K562 (cell line): ENCODE measurements around the gene KIAA0513. TPM values are rescaled to one million over a fixed set of nuclear protein-coding genes. Genes with fewer than 3 reads are reported as not detected.
A peak's percentile ranks its signal among the peaks of the same experiment; 100 is the strongest.

Source experiments
- ATAC-seq: fragments of 200-7000 bp; cut with Tn5 transposase; 3 replicates; pipeline ENCODE4 v1.9.1; 2020; ENCODE audit warnings: moderate library complexity
- BruUV-seq: library from RNA; stranded (reverse); fragments of 400-500 nt; replicated peaks from 2 replicates; lab custom pipeline; 2021; lab: Mats Ljungman, UMichigan
- CTCF ChIA-PET: fragments of 300-600 bp; formaldehyde crosslinking; extraction: SDS; loops from one replicate; lab custom pipeline; 2021; ENCODE audit warnings: low intra/inter-chr PET ratio; lab: Yijun Ruan, JAX
- POLR2A ChIA-PET: fragments of 300-600, 350-650 bp; sonication (Branson Sonifier 250); formaldehyde crosslinking; extraction: SDS; loops from one replicate; lab custom pipeline; 2021; ENCODE audit warnings: antibody characterized with exemption, inconsistent platforms; lab: Yijun Ruan, JAX
- DNase-seq, 4 experiments: peaks; one replicate each; pipeline versions ENCODE4 v3.0.0 to v3.0.0-alpha.2; 2011 to 2018; ENCODE audit warnings: low spot score in 3 of 4, mixed read lengths in 3 of 4; ENCODE audit errors: extremely low read depth in 1 of 4
- FAIRE-seq: peaks from 2 replicates; lab custom pipeline; 2011; peaks lifted over from hg19 to GRCh38; lab: Jason Lieb, UNC
- H2AFZ ChIP-seq: 2 replicates; pipeline ENCODE4 v1.6.0; 2011; ENCODE audit warnings: low read depth, low read length, control low read depth, inconsistent platforms
- H3K27ac ChIP-seq: fragments of 200-600 bp; 3 replicates; pipeline ENCODE4 v1.8.0; 2011; ENCODE audit warnings: low read depth, mild to moderate bottlenecking, control low read depth, inconsistent platforms, low read length, moderate library complexity, mixed read lengths; ENCODE audit errors: extremely low read depth
- H3K27me3 ChIP-seq, 2 experiments: fragments of 300-600 bp in 1 of 2; 2 replicates in 1 of 2; 3 replicates in 1 of 2; pipeline versions ENCODE4 v1.6.0 to v1.8.0; 2011; ENCODE audit warnings: inconsistent platforms in 2 of 2, low read length in 2 of 2, mild to moderate bottlenecking in 1 of 2, mixed read lengths in 1 of 2, moderate library complexity in 1 of 2; ENCODE audit not compliant: control insufficient read depth in 2 of 2, insufficient read depth in 2 of 2
- H3K36me3 ChIP-seq: fragments of 300-600 bp; 3 replicates; pipeline ENCODE4 v1.8.0; 2011; ENCODE audit warnings: mild to moderate bottlenecking, low read length, inconsistent platforms; ENCODE audit not compliant: control insufficient read depth, insufficient read depth
- H3K4me1 ChIP-seq, 2 experiments: fragments of 200-600 bp in 1 of 2; replicated peaks in 1 of 2; 2 replicates in 1 of 2; 3 replicates in 1 of 2; pipeline versions ENCODE4 v1.5.1 to v1.8.0; 2011; ENCODE audit warnings: inconsistent platforms in 2 of 2, low read length in 2 of 2, mild to moderate bottlenecking in 1 of 2, mixed read lengths in 1 of 2, moderate library complexity in 1 of 2; ENCODE audit not compliant: control insufficient read depth in 2 of 2, insufficient read depth in 2 of 2
- H3K4me2 ChIP-seq: 2 replicates; pipeline ENCODE4 v1.6.1; 2011; ENCODE audit warnings: low read length, control low read depth, inconsistent platforms, mixed read lengths; ENCODE audit not compliant: insufficient read depth
- H3K4me3 ChIP-seq: fragments of 200-600 bp; sonication (generic), shearing (Covaris generic); 2 replicates; pipeline ENCODE4 v1.5.1; 2016; ENCODE audit warnings: control low read depth, inconsistent platforms
- H3K79me2 ChIP-seq: fragments of 200-600 bp; 3 replicates; pipeline ENCODE4 v1.8.0; 2011; ENCODE audit warnings: low read length, inconsistent platforms; ENCODE audit not compliant: control insufficient read depth, insufficient read depth
- H3K9ac ChIP-seq, 2 experiments: 2 replicates each; pipeline versions ENCODE4 v1.6.0 to v1.6.1; 2011; ENCODE audit warnings: low read depth in 2 of 2, low read length in 2 of 2, control low read depth in 1 of 2, inconsistent platforms in 1 of 2, mild to moderate bottlenecking in 1 of 2, mixed read lengths in 1 of 2; ENCODE audit not compliant: insufficient read depth in 1 of 2
- H3K9me1 ChIP-seq: one replicate; pipeline ENCODE4 v1.6.0; 2011; ENCODE audit warnings: inconsistent platforms, mild to moderate bottlenecking, low read length, moderate library complexity; ENCODE audit not compliant: control insufficient read depth, insufficient read depth
- H3K9me3 ChIP-seq: replicated peaks from 2 replicates; pipeline ENCODE4 v1.5.1; 2011; ENCODE audit warnings: low read depth, low read length, inconsistent platforms; ENCODE audit not compliant: control insufficient read depth, insufficient read depth
- H4K20me1 ChIP-seq: replicated peaks from 2 replicates; pipeline ENCODE4 v1.6.1; 2011; ENCODE audit warnings: low read length, inconsistent platforms, mixed read lengths; ENCODE audit not compliant: control insufficient read depth, insufficient read depth
- CC2D1A ChIP-seq: fragments of 450-650 bp; IDR thresholded peaks from 2 replicates; pipeline ENCODE4 v1.6.1; 2017; ENCODE audit warnings: mild to moderate bottlenecking
- CREB3 ChIP-seq: fragments of 450-650 bp; conservative IDR thresholded peaks from 2 replicates; pipeline ENCODE4 v1.6.1; 2016; ENCODE audit warnings: missing genetic modification characterization, low read depth, mild to moderate bottlenecking, missing compliant biosample characterization, moderate library complexity
- HBP1 ChIP-seq: fragments of 450-650 bp; formaldehyde crosslinking; IDR thresholded peaks from 2 replicates; pipeline ENCODE4 v1.4.0; 2022; ENCODE audit warnings: missing genetic modification characterization
- HDAC1 ChIP-seq, 2 experiments: fragments of 450-650 bp; IDR thresholded peaks; 2 replicates each; pipeline ENCODE4 v1.6.1; 2016 to 2017; ENCODE audit warnings: inconsistent platforms in 1 of 2, mild to moderate bottlenecking in 1 of 2, moderate library complexity in 1 of 2
- MCM5 ChIP-seq: fragments of 450-650 bp; IDR thresholded peaks from 2 replicates; pipeline ENCODE4 v1.6.1; 2016; ENCODE audit warnings: low read depth
- NCOR1 ChIP-seq: fragments of 450-650 bp; IDR thresholded peaks from 2 replicates; pipeline ENCODE4 v1.6.1; 2016; ENCODE audit warnings: mild to moderate bottlenecking, moderate library complexity
- NR4A1 ChIP-seq, 2 experiments: fragments of 250-450 bp in 1 of 2; fragments of 450-650 bp in 1 of 2; sonication (Bioruptor Pico) in 1 of 2; IDR thresholded peaks; 2 replicates each; pipeline versions ENCODE4 v1.4.0 to v1.6.1; 2016 to 2020; ENCODE audit warnings: mild to moderate bottlenecking in 2 of 2, missing compliant biosample characterization in 1 of 2, missing genetic modification characterization in 1 of 2, moderate library complexity in 1 of 2
- RBFOX2 ChIP-seq: fragments of 200-400 bp; formaldehyde crosslinking; IDR thresholded peaks from 2 replicates; pipeline ENCODE4 v1.6.1; 2017; ENCODE audit warnings: low read depth, mild to moderate bottlenecking, low read length, moderate library complexity
- STAT5A ChIP-seq: IDR thresholded peaks from 2 replicates; pipeline ENCODE4 v1.6.1; 2012; ENCODE audit warnings: low read length, inconsistent platforms, borderline replicate concordance
- TFAP4 ChIP-seq: sonication (generic); formaldehyde crosslinking; IDR thresholded peaks from 2 replicates; pipeline ENCODE4 v1.8.0; 2022; ENCODE audit warnings: missing genetic modification reagents, mild to moderate bottlenecking, moderate library complexity, borderline replicate concordance
- VEZF1 ChIP-seq: fragments of 200-800 bp; sonication (Bioruptor generic); IDR thresholded peaks from 2 replicates; pipeline ENCODE4 v1.6.1; 2017; ENCODE audit warnings: missing genetic modification characterization, missing compliant biosample characterization
- ZBTB5 ChIP-seq: fragments of 450-650 bp; IDR thresholded peaks from 2 replicates; pipeline ENCODE4 v1.6.1; 2017; ENCODE audit warnings: antibody characterized with exemption
- WGBS: fragments of 100-300 bp; shearing (Covaris generic); methylation state at CpG from one replicate; pipeline ENCODE4 v1.1.6; 2016; ENCODE audit warnings: low coverage, mixed read lengths; ENCODE audit not compliant: insufficient coverage; ENCODE audit errors: missing lambda C conversion rate; 5-methylcytosine and 5-hydroxymethylcytosine counted together
- in situ Hi-C: fragments of 300-500 bp; cut with MboI; formaldehyde crosslinking; loops from 4 replicates; pipeline ENCODE4 v1.15.0; 2018; ENCODE audit warnings: inconsistent platforms, mixed read lengths
- intact Hi-C: fragments of 100-400 bp; cut with micrococcal nuclease; formaldehyde crosslinking; loops from 2 replicates; pipeline ENCODE4 v1.14.2; 2022
- polyA plus RNA-seq, 8 experiments: library from polyadenylated mRNA; depleted of rRNA in 4 of 8; stranded (reverse) in 5 of 8; unstranded in 3 of 8; fragments of >200 nt; fragmentation: Nextera tagmentation in 2 of 8; fragmentation: Illumina TruSeq in 1 of 8; extraction: Ambion mirVana in 2 of 8; extraction: Trizol in 1 of 8; gene quantifications; 2 replicates each; pipeline versions ENCODE4 v1.2.1 to v1.2.3, GENCODE V29; 2011 to 2014; ENCODE audit warnings: inconsistent platforms in 1 of 8, missing spikeins in 1 of 8
- total RNA-seq, 7 experiments: library from RNA; depleted of rRNA in 6 of 7; stranded (reverse); fragments of >200 nt in 6 of 7; fragmentation: Illumina TruSeq in 2 of 7; extraction: Trizol in 2 of 7; gene quantifications; 2 replicates each; pipeline versions ENCODE4 v1.2.1 to v1.2.3, GENCODE V29; 2011 to 2021; ENCODE audit warnings: low replicate concordance in 1 of 7

Gene KIAA0513
- total and polyA plus RNA-seq, 9 of the 15 experiments (the other 6 are each of a cell fraction or from before 2014, with no cell fraction given) = 0.18 to 13.7 (median 10.2) TPM

- WGBS = under 1% methylated on average over 8 of the region's 8 CpGs
- Histone ChIP-seq H3K9ac (peak overlapping the region; percentile 69 to 87), H3K4me3 (peak overlapping the region; percentile 12; the same call in 1 of the 2 replicates), H3K36me3 (peaks cover 8% of the 10 kb centered on the region; the same call in 2 of the 3 replicates), H3K27me3 (no peaks in the 10 kb centered on the region), H3K9me1 (no peaks in the 10 kb centered on the region), H3K4me2 (peak overlapping the region; percentile 82), H3K27ac (peak overlapping the region; percentile 87), H3K9me3 (0 out of 2 replicates have a peak, but pooled peaks cover 2% of the 10 kb centered on the region), H3K79me2 (peaks cover 60% of the 10 kb centered on the region), H2AFZ (peak overlapping the region; percentile 64), H3K4me1 (peaks cover 60 to 71% of the 10 kb centered on the region in 2 experiments), H4K20me1 (no peaks in the 10 kb centered on the region)
- no peak for FAIRE-seq
- CTCF ChIA-PET = no interaction called here
- BruUV-seq = no TSS peak
- POLR2A ChIA-PET = interaction anchor here (0.7 to 1.8 kb wide), 4 partner anchors 21 to 528 kb away, joined by 3 to 4 read pairs (median 3); partner anchors contain the start of gene KIAA0513
- no peak for ATAC-seq
- in situ Hi-C loops = no loop called here
- DNase-seq = peak in 3 of 4 experiments; percentile 34 to 80 (median 63)
- intact Hi-C loops = no loop called here
- TF ChIP-seq HDAC1 (IDR thresholded peaks at IDR 0.05) (peak in 1 of 2 experiments; percentile 2; a peak in 1 of 4 replicates), STAT5A (peak; percentile 73), NR4A1 (CRISPR knock-in tag; IDR thresholded peaks at IDR 0.05) (no peak), NR4A1 (tag; IDR thresholded peaks at IDR 0.05) (no peak; the same call in 1 of the 2 replicates), ZBTB5 (peak; percentile 86), CREB3 (no peak), VEZF1 (CRISPR knock-in tag) (no peak), MCM5 (no peak), HBP1 (CRISPR knock-in tag) (0 out of 2 replicates have a peak, but pooled peaks have one; percentile 36), NCOR1 (no peak), CC2D1A (peak; percentile 93), TFAP4 (no peak), RBFOX2 (no peak)
Measured at GRCh38 chr16:85051067-85051581, 23.5 kb downstream of the KIAA0513 start.
